Germinal center (tissue), 1 donor: ENCODE results near the gene ETFA.

Source experiments
- DNase-seq: peaks from one replicate; pipeline ENCODE4 v3.0.0; 2012; ENCODE audit warnings: mixed read lengths, low spot score

The ETFA gene

GRCh38 chr15:76215634-76216033, 95.6 kb downstream of the ETFA start:
- no peak for DNase-seq

DNA sequence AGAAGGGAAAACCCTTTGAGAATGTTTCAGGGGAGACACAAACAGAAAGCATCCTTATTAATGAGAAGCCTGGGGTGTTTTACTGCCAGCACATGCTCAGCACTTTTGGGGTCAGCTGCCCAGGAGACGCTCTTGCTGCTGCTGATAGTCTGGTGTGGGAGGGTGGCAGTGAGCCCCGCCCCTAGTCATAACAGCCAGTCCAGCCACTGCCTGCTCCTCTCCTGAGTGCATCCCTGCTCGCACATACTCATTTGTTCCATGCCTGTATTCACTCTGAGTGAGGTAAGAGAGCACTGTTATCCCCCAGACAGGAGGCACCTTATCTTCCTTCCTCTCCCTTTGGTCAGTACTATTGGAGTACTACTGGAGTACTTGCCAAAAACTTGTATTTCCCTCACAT, 101.3 kb downstream of the ETFA start:
- DNase-seq, result no peak

DNA sequence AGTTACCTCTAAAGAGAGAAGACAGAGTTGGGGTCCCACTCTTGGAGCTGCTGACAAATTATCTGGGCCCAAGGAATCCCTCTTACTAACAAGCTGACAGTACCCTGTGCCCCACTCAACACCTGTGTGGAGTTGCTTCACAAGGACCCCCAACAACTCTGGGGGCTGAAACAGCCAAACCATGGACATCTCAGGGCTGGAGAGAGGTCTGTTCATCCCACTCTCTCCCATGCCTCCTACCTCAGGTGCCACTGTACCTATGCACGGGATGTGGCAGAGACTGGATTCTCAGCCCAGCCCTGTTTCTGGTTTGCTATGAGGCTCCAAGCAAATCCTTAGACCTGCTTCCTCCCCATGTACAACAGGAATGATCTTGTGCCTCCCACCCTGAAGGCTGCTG, 101.7 kb downstream of the ETFA start:
- no peak for DNase-seq

GRCh38 chr15:76208786-76209424, 102.4 kb downstream of the ETFA start:
- no peak for DNase-seq

DNA sequence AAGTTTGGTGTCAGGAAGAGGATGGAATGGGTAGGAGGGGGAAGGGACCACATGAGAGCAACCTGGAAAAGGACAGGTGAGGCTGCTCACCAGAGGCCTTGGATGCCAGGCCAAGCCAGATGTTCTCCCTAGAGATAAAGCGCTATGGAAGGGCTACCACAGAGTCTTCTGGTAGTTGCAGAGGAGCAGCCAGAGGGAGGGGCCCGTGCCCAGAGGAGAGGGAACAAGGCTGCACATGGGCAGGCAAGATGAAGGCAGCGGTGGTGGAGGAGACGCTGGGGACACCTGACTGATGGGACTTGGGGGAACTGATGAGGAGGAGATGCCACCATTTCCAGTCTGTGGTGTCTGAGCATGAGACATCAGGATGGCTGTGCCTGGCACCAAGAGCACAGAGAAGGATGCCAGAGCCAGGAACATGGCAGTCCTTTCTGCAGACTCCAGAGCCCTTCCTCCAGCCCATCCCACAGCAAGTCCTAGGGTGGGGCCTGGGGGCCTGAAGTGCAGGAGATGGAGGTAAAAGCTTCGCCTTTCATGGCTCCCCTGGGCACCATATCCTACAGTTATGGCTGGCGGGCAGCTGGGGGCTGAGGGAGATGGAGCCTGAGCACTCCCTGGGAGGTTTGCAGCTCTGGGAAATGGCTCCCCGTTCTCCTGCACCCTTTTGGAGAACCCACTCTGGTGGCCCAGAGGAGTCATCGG, 103.0 kb downstream of the ETFA start:
- DNase-seq, result no peak

GRCh38 chr15:76206325-76206976, 104.8 kb downstream of the ETFA start:
- DNase-seq, result no peak

DNA sequence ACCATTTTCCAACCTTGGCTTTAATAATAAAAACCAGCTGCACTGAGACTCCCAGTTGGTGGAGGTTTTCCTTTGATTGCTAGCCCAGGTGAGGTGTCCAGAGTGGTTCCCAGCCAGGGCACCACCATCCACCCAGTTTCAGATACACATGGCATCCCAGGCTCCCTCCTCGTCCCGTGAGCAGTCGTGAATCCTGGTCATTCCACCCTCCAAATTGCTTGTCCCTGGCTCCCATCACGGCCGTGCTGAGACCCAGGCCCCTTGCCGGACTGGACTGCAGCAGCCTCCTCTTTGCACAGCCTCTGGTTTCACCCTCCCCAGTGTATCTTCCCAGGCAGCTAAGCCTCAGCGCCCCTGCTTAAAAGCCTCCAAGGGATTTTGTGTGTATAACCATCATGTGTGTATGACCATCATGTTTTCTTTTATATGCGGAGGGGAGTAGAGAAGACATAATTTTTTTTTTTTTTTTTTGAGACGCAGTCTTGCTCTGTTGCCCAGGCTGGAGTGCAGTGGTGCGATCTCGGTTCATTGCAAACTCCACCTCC, 106.3 kb downstream of the ETFA start:
- DNase-seq, result no peak

GRCh38 chr15:76204109-76204845, 107.0 kb downstream of the ETFA start:
- DNase-seq, result no peak

DNA sequence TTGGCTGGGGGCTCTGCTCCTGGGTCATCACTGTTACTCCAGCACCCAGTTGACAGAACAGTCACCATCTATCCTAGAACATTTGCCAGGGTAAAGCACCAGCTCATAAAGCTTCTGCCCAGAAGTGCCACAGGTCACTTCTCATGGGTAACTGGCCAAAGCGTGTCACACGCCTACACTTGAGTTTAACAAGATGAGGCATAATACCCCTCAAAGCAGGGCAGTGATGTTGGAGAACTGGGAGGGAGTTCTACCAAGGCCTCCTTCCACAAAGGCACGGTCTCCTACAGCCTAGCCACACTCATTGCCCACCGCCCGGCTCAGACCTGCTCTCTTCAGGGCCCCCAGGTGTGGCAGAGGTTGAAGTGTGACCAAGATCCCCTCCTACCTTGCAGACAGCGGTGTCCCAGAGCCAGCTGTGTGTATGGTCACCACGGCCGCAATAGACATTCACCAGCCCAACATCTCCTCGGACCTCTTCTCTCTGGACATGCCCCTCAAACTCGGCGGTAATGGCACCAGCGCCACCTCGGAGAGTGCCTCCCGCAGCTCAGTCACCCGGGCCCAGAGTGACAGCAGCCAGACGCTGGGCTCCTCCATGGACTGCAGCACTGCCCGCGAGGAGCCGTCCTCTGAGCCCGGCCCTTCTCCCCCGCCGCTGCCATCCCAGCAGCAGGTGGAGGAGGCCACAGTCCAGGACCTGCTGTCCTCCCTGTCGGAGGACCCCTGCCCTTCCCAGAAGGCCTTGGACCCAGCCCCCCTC, 107.7 kb downstream of the ETFA start:
- DNase-seq, result no peak

DNA sequence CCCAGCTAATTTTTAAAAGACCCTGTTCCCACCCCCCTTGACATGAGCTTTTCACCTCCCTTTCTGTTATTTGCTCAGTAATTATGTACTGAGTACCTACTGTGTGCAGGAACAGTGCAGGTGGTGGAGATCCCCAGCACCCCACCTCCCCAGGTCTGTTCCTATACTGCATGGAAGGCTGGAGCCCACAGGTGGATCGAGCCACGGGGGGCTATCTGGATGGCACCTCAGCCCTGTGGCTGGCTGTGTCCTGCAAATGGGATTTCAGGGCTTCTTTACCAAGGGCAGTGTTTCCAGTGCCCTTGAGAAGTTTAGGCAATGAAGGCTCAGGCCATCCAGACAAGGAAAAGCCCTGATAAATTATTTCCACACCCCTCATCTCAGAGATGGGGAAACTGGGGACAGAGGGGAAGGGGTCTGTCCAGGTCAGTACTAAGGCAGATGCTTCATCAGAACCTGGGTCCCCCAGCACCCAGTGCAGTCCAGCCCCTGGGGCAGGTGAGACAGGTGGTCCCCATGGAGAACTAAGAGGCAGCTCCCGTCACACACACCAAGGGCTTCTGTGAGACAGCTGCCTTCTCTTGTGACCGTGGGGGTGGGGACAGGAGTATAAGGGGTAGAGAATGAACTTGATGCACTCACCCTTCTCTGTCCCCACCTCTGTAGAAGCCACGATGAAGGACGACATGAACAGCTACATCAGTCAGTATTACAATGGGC, 109.6 kb downstream of the ETFA start:
- no peak for DNase-seq

DNA sequence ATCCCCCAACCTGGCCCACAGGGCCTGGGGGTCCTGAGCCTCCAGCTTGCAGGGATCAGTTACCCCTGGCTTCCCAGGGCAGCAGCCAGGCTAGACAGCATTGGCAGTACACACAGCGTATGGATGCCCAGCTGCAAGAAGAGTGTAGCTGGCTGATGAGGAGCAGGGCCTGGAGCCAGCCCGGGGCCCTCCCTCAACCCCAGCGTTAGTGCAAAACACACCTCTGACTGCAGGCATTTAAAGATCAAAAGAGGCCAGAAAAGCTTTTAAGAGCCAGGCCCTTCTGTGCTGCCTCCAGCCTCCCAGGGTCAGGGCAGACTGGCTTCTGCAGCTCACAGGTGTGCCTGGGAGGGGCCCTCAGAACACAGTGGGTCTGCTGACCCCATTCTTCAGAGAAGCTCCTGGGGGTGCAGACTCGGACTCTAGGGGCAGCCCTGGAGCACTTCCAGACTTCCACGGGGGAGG, 110.6 kb downstream of the ETFA start:
- DNase-seq, result no peak

DNA sequence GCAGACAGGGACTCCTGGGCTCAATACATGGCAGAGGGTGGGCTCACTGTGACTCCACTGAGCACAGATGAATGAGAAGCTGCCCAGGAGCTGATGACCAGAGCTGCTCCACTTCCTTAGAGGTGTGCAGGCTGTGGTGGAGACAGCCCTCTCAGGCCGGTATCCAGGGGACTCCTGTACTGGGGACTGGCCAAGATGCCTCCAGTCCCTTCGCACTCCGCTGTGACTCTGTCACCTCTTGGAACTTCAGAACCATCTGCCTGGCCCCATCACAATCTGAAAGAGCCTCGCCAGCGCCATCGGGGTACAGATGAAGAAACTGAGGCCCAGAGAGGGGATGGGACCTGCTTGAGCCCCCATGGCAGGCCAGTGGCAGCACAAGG, 111.2 kb downstream of the ETFA start:
- no peak for DNase-seq

DNA sequence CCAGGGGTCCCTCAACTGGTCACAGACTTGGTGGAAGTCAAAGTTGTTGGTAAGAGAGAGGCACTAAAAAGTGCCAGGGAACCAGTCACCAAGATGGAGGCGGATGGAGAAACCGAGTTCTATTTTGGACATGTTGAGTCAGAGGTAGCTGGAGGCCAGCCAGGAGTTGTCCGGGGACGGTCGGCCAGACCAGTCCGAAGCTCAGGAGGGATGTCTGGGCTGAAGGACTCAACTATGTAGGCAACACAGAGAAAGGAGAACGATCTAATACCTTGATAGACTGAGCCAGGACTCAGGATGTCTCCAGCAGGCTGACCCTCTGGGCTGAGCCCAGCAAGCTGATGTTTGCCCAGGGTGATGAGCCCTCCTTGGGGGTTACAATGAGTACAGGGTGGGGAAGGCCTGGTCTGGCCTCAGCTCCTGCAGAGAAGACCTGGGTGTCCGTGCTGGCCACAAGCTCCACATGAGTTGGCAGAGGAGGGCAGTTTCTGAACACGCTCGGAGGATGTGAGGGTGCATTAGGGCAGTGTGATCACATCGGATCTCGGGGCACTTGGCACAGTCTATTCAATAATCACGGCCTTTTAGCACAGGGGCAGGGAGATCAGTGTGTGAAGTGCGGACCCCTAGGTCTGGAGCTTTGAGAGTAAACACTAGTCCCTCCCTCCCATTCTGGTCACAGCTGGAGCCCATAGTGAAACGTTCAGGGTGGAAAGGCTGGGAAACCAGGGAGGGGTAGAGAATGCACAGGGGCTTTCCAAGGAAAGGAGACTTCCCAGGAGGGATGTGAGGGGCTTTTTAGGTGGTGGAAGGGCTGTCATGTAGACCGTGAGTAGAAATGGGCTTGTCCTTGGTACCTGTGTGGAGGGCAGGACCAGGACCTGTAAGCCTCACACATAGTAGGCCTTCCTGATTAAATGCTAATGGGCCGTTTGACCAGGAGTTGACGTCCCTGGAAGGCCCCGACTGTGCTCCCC, 111.9 kb downstream of the ETFA start:
- DNase-seq, result no peak

GRCh38 chr15:76198456-76199105, 112.7 kb downstream of the ETFA start:
- DNase-seq, result no peak

DNA sequence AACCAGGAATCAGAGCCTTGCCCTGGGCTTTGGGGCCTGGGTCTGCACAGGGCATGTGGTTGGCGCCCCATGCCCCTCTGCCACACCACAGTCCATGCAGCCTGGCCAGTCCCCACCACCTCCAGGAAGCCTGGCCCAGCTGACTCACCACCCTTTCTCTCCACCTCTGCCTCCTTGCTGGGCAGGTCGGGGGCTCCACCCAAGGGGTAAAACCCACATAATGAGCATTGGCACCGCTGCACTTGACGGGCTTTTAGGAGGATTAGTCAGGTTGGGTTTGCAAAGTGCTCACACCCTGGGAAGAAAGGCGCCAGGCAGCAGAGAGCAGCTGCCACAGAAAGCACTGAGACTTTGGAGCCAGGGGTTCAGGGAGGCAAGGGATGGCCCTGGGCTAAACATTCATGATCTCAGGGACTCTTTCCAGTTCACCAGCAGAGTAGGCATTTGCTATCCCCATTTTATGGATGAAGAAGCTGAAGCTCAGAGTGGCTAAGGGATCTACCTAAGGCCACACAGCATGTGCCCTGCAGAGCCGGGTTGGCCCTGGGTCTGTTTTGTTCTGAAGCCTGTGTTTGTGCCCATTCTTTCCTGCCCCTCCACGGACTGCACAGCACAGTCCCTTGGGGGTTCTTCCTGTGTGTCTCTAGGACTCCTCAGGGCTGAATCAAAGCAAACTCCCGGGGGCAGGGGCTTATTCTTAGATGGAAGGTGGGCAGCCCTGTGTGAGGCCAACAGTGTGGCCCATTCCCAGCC, 113.4 kb downstream of the ETFA start:
- no peak for DNase-seq

DNA sequence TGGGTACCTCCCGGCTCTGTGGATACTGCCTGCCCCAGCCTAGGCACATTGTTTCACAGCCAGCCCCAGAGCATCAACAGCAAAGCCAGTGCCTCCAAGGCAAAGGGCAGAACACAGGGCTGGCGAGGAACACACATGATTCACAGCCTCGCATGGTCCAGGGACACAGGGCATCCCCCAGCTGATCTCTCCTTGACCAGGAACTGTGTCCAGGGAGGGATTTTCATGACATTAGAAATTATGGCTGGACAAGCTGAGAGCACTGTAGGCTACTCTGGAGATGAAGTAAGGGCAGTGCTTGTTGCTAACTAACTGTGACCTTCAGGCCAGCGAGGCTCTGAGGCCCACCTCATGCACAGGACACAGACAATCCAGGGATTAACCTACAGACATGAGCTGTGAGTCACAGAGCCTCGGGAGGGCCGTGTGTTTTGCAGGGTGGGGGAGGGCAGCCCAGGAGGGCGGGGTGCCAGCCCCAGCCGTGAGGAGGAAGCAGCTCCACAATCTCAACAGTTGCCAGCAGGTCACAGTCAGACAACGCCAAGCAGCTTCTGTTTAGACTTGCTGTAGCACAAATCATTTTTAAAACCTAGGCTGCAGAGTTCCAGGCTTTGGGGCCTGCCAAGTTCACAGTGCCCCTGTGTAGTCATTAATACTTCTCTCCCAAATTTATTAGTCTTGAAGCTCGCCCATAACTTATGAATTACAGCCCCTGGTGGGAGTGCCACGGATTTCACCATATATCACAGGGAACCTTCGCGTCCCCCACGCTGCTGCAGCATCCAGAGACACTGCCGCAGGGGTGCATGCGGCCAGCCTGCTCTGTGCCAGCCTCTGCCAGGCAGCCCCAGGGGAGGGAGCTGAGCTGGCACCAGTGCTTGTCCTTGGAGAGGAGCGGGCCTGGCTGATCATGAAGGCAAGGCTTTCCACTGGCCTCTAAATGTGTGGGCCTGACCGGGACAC, 114.7 kb downstream of the ETFA start:
- no peak for DNase-seq
